ENCODE results near the gene PPIA.
"Not testable (repeated sequence)": the region's sequence is repeated elsewhere in the genome, so short reads cannot be mapped to it uniquely, and the experiment has no call there.

PPIA gene

GRCh38 chr7:44794331-44794730, 2.1 kb upstream of the PPIA start:
- Histone ChIP-seq H3K4me3 (ENCODE audit: low read length) (no peak overlapping the region), H3K9ac (ENCODE audit: low read depth, low read length) (no peak overlapping the region), H3K9me3 (replicated peaks; ENCODE audit: low read length) (no peaks in the 10 kb centered on the region), H3K4me1 (ENCODE audit: control insufficient read depth, insufficient read depth, low read length) (peaks cover 10% of the 10 kb centered on the region), H3K4me2 (ENCODE audit: low read length) (no peak overlapping the region), H3K27me3 (ENCODE audit: control insufficient read depth, insufficient read depth, low read length) (no peaks in the 10 kb centered on the region), H3K36me3 (ENCODE audit: insufficient read depth, low read length) (peaks cover 12% of the 10 kb centered on the region)

- Histone ChIP-seq H3K9ac (ENCODE audit: low read depth, low read length) (peak overlapping the region; percentile 100), H3K4me2 (ENCODE audit: low read length) (peak overlapping the region; percentile 80), H3K36me3 (ENCODE audit: insufficient read depth, low read length) (peaks cover 27% of the 10 kb centered on the region), H3K27me3 (ENCODE audit: control insufficient read depth, insufficient read depth, low read length) (no peaks in the 10 kb centered on the region), H3K9me3 (replicated peaks; ENCODE audit: low read length) (no peaks in the 10 kb centered on the region), H3K4me3 (ENCODE audit: low read length) (peak overlapping the region; percentile 85), H3K4me1 (ENCODE audit: control insufficient read depth, insufficient read depth, low read length) (peaks cover 17% of the 10 kb centered on the region)
Measured at GRCh38 chr7:44796034-44796503, 412 bp upstream of the PPIA start.

GRCh38 chr7:44797329-44798258, 1.1 kb downstream of the PPIA start:
- H3K36me3 ChIP-seq (ENCODE audit: insufficient read depth, low read length) = peaks cover 40% of the 10 kb centered on the region

GRCh38 chr7:44798649-44799305, 2.3 kb downstream of the PPIA start:
- Histone ChIP-seq H3K4me1 (ENCODE audit: control insufficient read depth, insufficient read depth, low read length) (peaks cover 24% of the 10 kb centered on the region), H3K4me3 (ENCODE audit: low read length) (peak overlapping the region; percentile 85), H3K9me3 (replicated peaks; ENCODE audit: low read length) (no peaks in the 10 kb centered on the region), H3K36me3 (ENCODE audit: insufficient read depth, low read length) (peaks cover 52% of the 10 kb centered on the region), H3K9ac (ENCODE audit: low read depth, low read length) (peak overlapping the region; percentile 100), H3K4me2 (ENCODE audit: low read length) (peak overlapping the region; percentile 99), H3K27me3 (ENCODE audit: control insufficient read depth, insufficient read depth, low read length) (no peaks in the 10 kb centered on the region)

More at GRCh38 chr7:44797329-44798258, 1.1 kb downstream of the PPIA start:
- H3K9me3 ChIP-seq (replicated peaks; ENCODE audit: low read length) = no peaks in the 10 kb centered on the region
- H3K9ac ChIP-seq (ENCODE audit: low read depth, low read length) = peak overlapping the region; percentile 100
- peak overlapping the region; percentile 99 for H3K4me2 ChIP-seq (ENCODE audit: low read length)
- H3K4me1 ChIP-seq (ENCODE audit: control insufficient read depth, insufficient read depth, low read length) = peaks cover 24% of the 10 kb centered on the region
- H3K4me3 ChIP-seq (ENCODE audit: low read length) = peak overlapping the region; percentile 85
- H3K27me3 ChIP-seq (ENCODE audit: control insufficient read depth, insufficient read depth, low read length) = no peaks in the 10 kb centered on the region

- Histone ChIP-seq H3K27me3 (ENCODE audit: control insufficient read depth, insufficient read depth, low read length) (no peaks in the 10 kb centered on the region), H3K36me3 (ENCODE audit: insufficient read depth, low read length) (peaks cover 56% of the 10 kb centered on the region), H3K9me3 (replicated peaks; ENCODE audit: low read length) (no peaks in the 10 kb centered on the region), H3K4me2 (ENCODE audit: low read length) (peak overlapping the region; percentile 99), H3K4me1 (ENCODE audit: control insufficient read depth, insufficient read depth, low read length) (peaks cover 24% of the 10 kb centered on the region), H3K9ac (ENCODE audit: low read depth, low read length) (no peak overlapping the region), H3K4me3 (ENCODE audit: low read length) (no peak overlapping the region)
Measured at GRCh38 chr7:44799939-44800338, 3.5 kb downstream of the PPIA start.

GRCh38 chr7:44801890-44802289, 5.4 kb downstream of the PPIA start:
- Histone ChIP-seq H3K4me1 (ENCODE audit: control insufficient read depth, insufficient read depth, low read length) (peaks cover 24% of the 10 kb centered on the region), H3K9me3 (replicated peaks; ENCODE audit: low read length) (no peaks in the 10 kb centered on the region), H3K4me2 (ENCODE audit: low read length) (peak overlapping the region; percentile 13), H3K27me3 (ENCODE audit: control insufficient read depth, insufficient read depth, low read length) (no peaks in the 10 kb centered on the region), H3K4me3 (ENCODE audit: low read length) (no peak overlapping the region), H3K9ac (ENCODE audit: low read depth, low read length) (no peak overlapping the region), H3K36me3 (ENCODE audit: insufficient read depth, low read length) (peaks cover 56% of the 10 kb centered on the region)

- Histone ChIP-seq H3K9ac (ENCODE audit: low read depth, low read length) (no peak overlapping the region), H3K36me3 (ENCODE audit: insufficient read depth, low read length) (peaks cover 54% of the 10 kb centered on the region), H3K4me2 (ENCODE audit: low read length) (no peak overlapping the region), H3K9me3 (replicated peaks; ENCODE audit: low read length) (no peaks in the 10 kb centered on the region), H3K27me3 (ENCODE audit: control insufficient read depth, insufficient read depth, low read length) (no peaks in the 10 kb centered on the region), H3K4me3 (ENCODE audit: low read length) (no peak overlapping the region), H3K4me1 (ENCODE audit: control insufficient read depth, insufficient read depth, low read length) (peaks cover 24% of the 10 kb centered on the region)
Measured at GRCh38 chr7:44802418-44803025, 6.0 kb downstream of the PPIA start.

- H3K36me3 ChIP-seq (ENCODE audit: insufficient read depth, low read length) = peaks cover 47% of the 10 kb centered on the region
- peaks cover 20% of the 10 kb centered on the region for H3K4me1 ChIP-seq (ENCODE audit: control insufficient read depth, insufficient read depth, low read length)
- not testable (repeated sequence) for H3K4me3 ChIP-seq (ENCODE audit: low read length); H3K27me3 ChIP-seq (ENCODE audit: control insufficient read depth, insufficient read depth, low read length); H3K4me2 ChIP-seq (ENCODE audit: low read length); H3K9ac ChIP-seq (ENCODE audit: low read depth, low read length); H3K9me3 ChIP-seq (replicated peaks; ENCODE audit: low read length)
Measured at GRCh38 chr7:44803828-44804519, 7.5 kb downstream of the PPIA start.

GRCh38 chr7:44805950-44806349, 9.5 kb downstream of the PPIA start:
- no peaks in the 10 kb centered on the region for H3K27me3 ChIP-seq (ENCODE audit: control insufficient read depth, insufficient read depth, low read length)
- no peaks in the 10 kb centered on the region for H3K9me3 ChIP-seq (replicated peaks; ENCODE audit: low read length)
- no peak overlapping the region for H3K4me2 ChIP-seq (ENCODE audit: low read length)
- H3K36me3 ChIP-seq (ENCODE audit: insufficient read depth, low read length) = peaks cover 30% of the 10 kb centered on the region
- H3K4me1 ChIP-seq (ENCODE audit: control insufficient read depth, insufficient read depth, low read length) = peaks cover 9% of the 10 kb centered on the region
- no peak overlapping the region for H3K4me3 ChIP-seq (ENCODE audit: low read length)
- H3K9ac ChIP-seq (ENCODE audit: low read depth, low read length) = no peak overlapping the region

GRCh38 chr7:44808914-44809393, 12.5 kb downstream of the PPIA start:
- H3K4me3 ChIP-seq (ENCODE audit: low read length) = no peak overlapping the region
- H3K27me3 ChIP-seq (ENCODE audit: control insufficient read depth, insufficient read depth, low read length) = no peaks in the 10 kb centered on the region
- no peak overlapping the region for H3K4me2 ChIP-seq (ENCODE audit: low read length)
- H3K9ac ChIP-seq (ENCODE audit: low read depth, low read length) = no peak overlapping the region
- no peaks in the 10 kb centered on the region for H3K9me3 ChIP-seq (replicated peaks; ENCODE audit: low read length)
- peaks cover 3% of the 10 kb centered on the region for H3K36me3 ChIP-seq (ENCODE audit: insufficient read depth, low read length)
- no peaks in the 10 kb centered on the region for H3K4me1 ChIP-seq (ENCODE audit: control insufficient read depth, insufficient read depth, low read length)

- no peak overlapping the region for H3K4me2 ChIP-seq (ENCODE audit: low read length)
Measured at GRCh38 chr7:44811093-44811492, 14.6 kb downstream of the PPIA start.

More at GRCh38 chr7:44811093-44811492, 14.6 kb downstream of the PPIA start:
- no peaks in the 10 kb centered on the region for H3K36me3 ChIP-seq (ENCODE audit: insufficient read depth, low read length)
- no peak overlapping the region for H3K4me3 ChIP-seq (ENCODE audit: low read length)
- H3K9ac ChIP-seq (ENCODE audit: low read depth, low read length) = no peak overlapping the region
- H3K4me1 ChIP-seq (ENCODE audit: control insufficient read depth, insufficient read depth, low read length) = no peaks in the 10 kb centered on the region
- H3K27me3 ChIP-seq (ENCODE audit: control insufficient read depth, insufficient read depth, low read length) = no peaks in the 10 kb centered on the region
- no peaks in the 10 kb centered on the region for H3K9me3 ChIP-seq (replicated peaks; ENCODE audit: low read length)
